CD4-positive, CD25-positive, alpha-beta regulatory T cell (primary cell): ENCODE measurements around the gene MSRB3. TPM values are rescaled to one million over a fixed set of nuclear protein-coding genes. Genes with fewer than 3 reads are reported as not detected.

Source experiments
- ATAC-seq, 2 donors: fragments of 150-1000 bp; cut with Tn5 transposase; one replicate each; pipeline ENCODE4 v1.10.0; 2021; ENCODE audit warnings: low read depth in 2 of 2, moderate number of reproducible peaks in 2 of 2, moderate library complexity in 1 of 2
- DNase-seq, 3 donors: peaks; one replicate each; pipeline versions ENCODE4 v3.0.0 to v3.0.0-alpha.2; 2012 to 2022; ENCODE audit warnings: mixed read lengths in 1 of 3
- H3K27ac ChIP-seq: one replicate; pipeline ENCODE4 v1.7.0; 2013; ENCODE audit warnings: mild to moderate bottlenecking, low read length; ENCODE audit not compliant: insufficient read depth, poor library complexity, severe bottlenecking
- H3K27me3 ChIP-seq: one replicate; pipeline ENCODE4 v1.7.0; 2013; ENCODE audit warnings: low read length; ENCODE audit not compliant: control insufficient read depth, insufficient read depth
- H3K36me3 ChIP-seq: one replicate; pipeline ENCODE4 v1.7.0; 2013; ENCODE audit warnings: mild to moderate bottlenecking, low read length, moderate library complexity; ENCODE audit not compliant: control insufficient read depth, insufficient read depth
- H3K4me1 ChIP-seq: 2 replicates; pipeline ENCODE4 v1.7.0; 2013; ENCODE audit warnings: mild to moderate bottlenecking, low read length; ENCODE audit not compliant: insufficient read depth, control insufficient read depth, poor library complexity, severe bottlenecking
- H3K4me3 ChIP-seq: one replicate; pipeline ENCODE4 v1.7.0; 2013; ENCODE audit warnings: low read depth, mild to moderate bottlenecking, low read length, moderate library complexity
- H3K9me3 ChIP-seq, 2 experiments: 1 replicate in 1 of 2; 2 replicates in 1 of 2; pipeline ENCODE4 v1.7.0; 2013; ENCODE audit warnings: low read length in 2 of 2, mild to moderate bottlenecking in 1 of 2, moderate library complexity in 1 of 2; ENCODE audit not compliant: control insufficient read depth in 2 of 2
- H3K27ac Mint-ChIP-seq, 3 donors: one replicate each; pipeline ENCODE4 v1.8.0; 2020 to 2022; ENCODE audit warnings: mild to moderate bottlenecking in 3 of 3, mixed read lengths in 3 of 3, moderate library complexity in 2 of 3
- H3K27me3 Mint-ChIP-seq: one replicate; pipeline ENCODE4 v1.8.0; 2022; ENCODE audit warnings: mild to moderate bottlenecking, mixed read lengths
- H3K36me3 Mint-ChIP-seq: one replicate; pipeline ENCODE4 v1.8.0; 2020; ENCODE audit warnings: mixed read lengths
- H3K4me1 Mint-ChIP-seq, 4 donors: one replicate each; pipeline ENCODE4 v1.8.0; 2020 to 2022; ENCODE audit warnings: mixed read lengths in 4 of 4, mild to moderate bottlenecking in 1 of 4
- H3K4me3 Mint-ChIP-seq, 4 donors: one replicate each; pipeline ENCODE4 v1.8.0; 2020 to 2022; ENCODE audit warnings: mild to moderate bottlenecking in 4 of 4, mixed read lengths in 4 of 4, moderate library complexity in 3 of 4
- H3K9me3 Mint-ChIP-seq, 7 donors: one replicate each; pipeline ENCODE4 v1.8.0; 2020 to 2022; ENCODE audit warnings: mixed read lengths in 7 of 7, mild to moderate bottlenecking in 3 of 7, moderate library complexity in 2 of 7
- polyA plus RNA-seq, 4 donors: library from polyadenylated mRNA; unstranded; fragments of 300-500 nt; fragmentation: Illumina TruSeq; gene quantifications; one replicate each; pipeline ENCODE4 v1.2.3, GENCODE V29; 2021
- total RNA-seq: library from RNA; stranded (reverse); gene quantifications from one replicate; pipeline ENCODE4 v1.2.3, GENCODE V29; 2022

MSRB3 gene
- total and polyA plus RNA-seq, 5 donors from 2014 or later = 1.8 TPM; not detected in 4

DNA sequence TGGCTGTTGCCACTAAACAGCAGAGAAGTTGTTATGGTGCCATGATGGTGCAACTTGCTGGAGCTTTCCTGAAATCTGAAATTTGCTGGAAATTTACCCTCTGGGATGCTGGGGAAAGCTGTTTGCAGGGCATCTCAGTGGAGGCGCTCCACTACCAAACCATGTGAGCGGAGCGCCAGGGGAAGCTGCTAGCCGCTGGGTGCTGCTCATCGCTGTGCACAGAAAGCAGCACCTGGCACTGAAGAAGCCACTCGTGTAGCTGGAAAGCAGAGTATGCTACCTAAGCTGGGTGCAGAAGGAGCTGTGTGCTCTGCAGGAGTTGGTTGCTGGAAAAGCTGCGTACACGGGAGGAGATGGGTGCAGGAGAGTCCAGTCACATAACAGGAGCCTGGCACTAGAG is 53.0 kb downstream of the MSRB3 start:
- H3K9me3 Mint-ChIP-seq = peaks cover 0 to 1% (median 0%) of the 10 kb centered on the region in 7 donors
- H3K27ac ChIP-seq = no peak overlapping the region

DNA sequence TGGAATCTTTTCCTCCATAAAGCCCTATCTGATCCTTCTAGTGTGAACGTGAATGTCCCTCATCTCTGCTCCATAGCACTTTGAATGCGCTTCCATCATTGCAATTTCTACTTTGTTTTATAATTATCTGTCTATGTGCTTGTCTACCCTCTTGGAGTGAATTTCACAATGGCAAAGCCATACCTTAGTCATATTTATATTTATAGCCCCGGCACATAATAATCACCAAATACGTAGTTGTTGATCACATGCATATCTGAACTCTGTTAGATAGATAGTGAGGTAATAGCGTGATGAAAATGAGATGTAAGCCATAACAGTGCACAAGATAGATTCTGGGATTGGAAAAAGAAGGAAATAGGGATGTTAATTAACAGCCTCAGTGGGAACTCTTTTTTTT is 55.2 kb downstream of the MSRB3 start:
- Histone ChIP-seq H3K27ac (no peak overlapping the region), H3K4me1 (no peaks in the 10 kb centered on the region), H3K36me3 (no peaks in the 10 kb centered on the region), H3K4me3 (no peak overlapping the region), H3K9me3 (no peaks in the 10 kb centered on the region), H3K27me3 (no peaks in the 10 kb centered on the region)
- H3K27me3 Mint-ChIP-seq = no peaks in the 10 kb centered on the region
- no peaks in the 10 kb centered on the region for H3K36me3 Mint-ChIP-seq
- H3K9me3 Mint-ChIP-seq = peaks cover 0 to 1% (median 0%) of the 10 kb centered on the region in 7 donors
- H3K4me1 Mint-ChIP-seq = no peaks in the 10 kb centered on the region
- H3K27ac Mint-ChIP-seq = no peak overlapping the region
- no peak for ATAC-seq
- no peak for DNase-seq
- no peak overlapping the region for H3K4me3 Mint-ChIP-seq

More for the DNA sequence above, 53.0 kb downstream of the MSRB3 start:
- Histone ChIP-seq H3K4me1 (no peaks in the 10 kb centered on the region), H3K36me3 (no peaks in the 10 kb centered on the region), H3K27me3 (no peaks in the 10 kb centered on the region), H3K9me3 (no peaks in the 10 kb centered on the region), H3K4me3 (no peak overlapping the region)
- Mint-ChIP-seq H3K36me3 (no peaks in the 10 kb centered on the region), H3K27ac (no peak overlapping the region), H3K27me3 (no peaks in the 10 kb centered on the region), H3K4me1 (no peaks in the 10 kb centered on the region), H3K4me3 (no peak overlapping the region)
- ATAC-seq (no peak), DNase-seq (no peak)

GRCh38 chr12:65334521-65334920 is 56.0 kb downstream of the MSRB3 start:
- H3K4me3 Mint-ChIP-seq = no peak overlapping the region
- peaks cover 0 to 1% (median 0%) of the 10 kb centered on the region in 7 donors for H3K9me3 Mint-ChIP-seq
- H3K27ac ChIP-seq = no peak overlapping the region
- no peaks in the 10 kb centered on the region for H3K27me3 Mint-ChIP-seq
- no peaks in the 10 kb centered on the region for H3K36me3 Mint-ChIP-seq
- ATAC-seq = no peak
- DNase-seq = no peak
- no peaks in the 10 kb centered on the region for H3K36me3 ChIP-seq
- H3K4me1 Mint-ChIP-seq = no peaks in the 10 kb centered on the region
- H3K4me3 ChIP-seq = no peak overlapping the region
- no peaks in the 10 kb centered on the region for H3K27me3 ChIP-seq
- H3K27ac Mint-ChIP-seq = no peak overlapping the region
- no peaks in the 10 kb centered on the region for H3K9me3 ChIP-seq
- no peaks in the 10 kb centered on the region for H3K4me1 ChIP-seq

DNA sequence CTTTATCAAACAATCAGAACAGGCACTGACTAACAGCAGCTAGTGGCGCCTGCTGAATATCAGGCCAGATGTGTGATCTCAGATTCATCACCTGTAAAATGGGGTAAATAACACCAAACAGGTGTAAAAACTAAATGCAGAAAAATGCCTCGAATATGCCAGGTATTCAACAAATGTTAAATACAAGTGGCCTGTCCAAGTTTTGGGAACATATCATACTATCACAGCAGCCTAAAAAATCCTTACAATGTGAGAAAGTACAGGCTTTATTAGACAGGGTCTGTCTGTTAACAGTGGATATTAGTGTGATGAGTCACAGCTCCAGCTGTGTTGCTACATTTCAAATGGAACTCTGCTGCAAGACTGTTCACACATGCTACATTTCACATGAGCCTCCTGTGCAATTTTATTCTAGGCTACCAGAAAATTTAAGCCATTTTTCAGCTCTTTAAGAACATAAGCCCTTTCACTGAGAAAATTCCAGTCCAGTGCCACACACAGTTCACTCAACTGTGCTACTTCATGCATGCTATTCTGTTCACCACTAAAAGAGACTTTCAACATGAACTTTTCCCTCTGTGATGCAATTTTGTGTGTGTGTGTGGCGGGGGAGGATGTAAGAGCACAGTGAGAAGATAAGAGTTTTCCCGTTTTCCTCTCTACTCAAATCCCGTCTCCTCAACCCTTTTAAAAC is 56.7 kb downstream of the MSRB3 start:
- H3K4me1 Mint-ChIP-seq = no peaks in the 10 kb centered on the region
- no peak overlapping the region for H3K4me3 ChIP-seq
- H3K36me3 Mint-ChIP-seq = no peaks in the 10 kb centered on the region
- no peaks in the 10 kb centered on the region for H3K27me3 ChIP-seq
- no peaks in the 10 kb centered on the region for H3K9me3 ChIP-seq
- DNase-seq (no peak), ATAC-seq (no peak)
- H3K36me3 ChIP-seq = no peaks in the 10 kb centered on the region
- peaks cover 0 to 1% (median 0%) of the 10 kb centered on the region in 7 donors for H3K9me3 Mint-ChIP-seq
- H3K27ac ChIP-seq = no peak overlapping the region
- H3K4me1 ChIP-seq = no peaks in the 10 kb centered on the region
- H3K27me3 Mint-ChIP-seq = peaks cover 3% of the 10 kb centered on the region
- H3K4me3 Mint-ChIP-seq = no peak overlapping the region
- H3K27ac Mint-ChIP-seq = no peak overlapping the region

DNA sequence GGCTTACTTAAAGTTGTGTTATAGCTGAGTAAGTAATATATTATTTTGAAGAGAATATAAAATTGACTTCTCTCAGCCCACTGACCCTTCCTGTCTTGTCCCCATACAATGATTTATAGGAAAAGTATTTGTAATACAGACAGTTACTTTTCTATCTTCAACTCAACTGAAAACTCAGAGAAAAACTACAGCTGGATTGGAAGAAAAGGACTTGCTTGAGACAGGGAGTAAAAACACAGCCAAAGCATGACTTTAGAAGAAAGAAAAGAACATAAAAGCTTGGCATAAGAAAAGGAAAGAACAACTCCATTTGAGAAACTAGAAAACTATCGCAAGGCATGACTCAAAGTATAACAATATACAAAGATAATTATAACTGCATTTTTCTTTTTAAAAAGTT is 57.5 kb downstream of the MSRB3 start:
- Mint-ChIP-seq H3K36me3 (no peaks in the 10 kb centered on the region), H3K4me1 (no peaks in the 10 kb centered on the region), H3K9me3 (peaks cover 0 to 1% (median 0%) of the 10 kb centered on the region in 7 donors), H3K27ac (no peak overlapping the region), H3K27me3 (peaks cover 5% of the 10 kb centered on the region), H3K4me3 (no peak overlapping the region)
- no peaks in the 10 kb centered on the region for H3K9me3 ChIP-seq
- no peak overlapping the region for H3K4me3 ChIP-seq
- H3K27ac ChIP-seq = no peak overlapping the region
- no peaks in the 10 kb centered on the region for H3K36me3 ChIP-seq
- ATAC-seq (no peak), DNase-seq (no peak)
- H3K27me3 ChIP-seq = no peaks in the 10 kb centered on the region
- no peaks in the 10 kb centered on the region for H3K4me1 ChIP-seq

- no peak overlapping the region for H3K4me3 Mint-ChIP-seq
- H3K4me1 ChIP-seq = no peaks in the 10 kb centered on the region
- H3K27ac Mint-ChIP-seq = no peak overlapping the region
- DNase-seq (no peak), ATAC-seq (no peak)
- no peaks in the 10 kb centered on the region for H3K9me3 Mint-ChIP-seq
- H3K4me3 ChIP-seq = no peak overlapping the region
- no peak overlapping the region for H3K27ac ChIP-seq
- no peaks in the 10 kb centered on the region for H3K4me1 Mint-ChIP-seq
- H3K27me3 ChIP-seq = no peaks in the 10 kb centered on the region
- H3K27me3 Mint-ChIP-seq = peaks cover 5% of the 10 kb centered on the region
- no peaks in the 10 kb centered on the region for H3K36me3 ChIP-seq
- no peaks in the 10 kb centered on the region for H3K9me3 ChIP-seq
- no peaks in the 10 kb centered on the region for H3K36me3 Mint-ChIP-seq
These were observed 60.7 kb downstream of the MSRB3 start for GRCh38 chr12:65339161-65339560.

GRCh38 chr12:65343230-65343629 is 64.7 kb downstream of the MSRB3 start:
- ATAC-seq (no peak), DNase-seq (no peak)
- Mint-ChIP-seq H3K36me3 (no peaks in the 10 kb centered on the region), H3K9me3 (peaks cover 0 to 2% (median 0%) of the 10 kb centered on the region in 7 donors), H3K27ac (no peak overlapping the region), H3K4me1 (no peaks in the 10 kb centered on the region), H3K4me3 (no peak overlapping the region), H3K27me3 (peaks cover 5% of the 10 kb centered on the region)
- H3K9me3 ChIP-seq = no peaks in the 10 kb centered on the region
- H3K27me3 ChIP-seq = no peaks in the 10 kb centered on the region
- no peak overlapping the region for H3K4me3 ChIP-seq
- H3K27ac ChIP-seq = no peak overlapping the region
- no peaks in the 10 kb centered on the region for H3K36me3 ChIP-seq
- no peaks in the 10 kb centered on the region for H3K4me1 ChIP-seq

DNA sequence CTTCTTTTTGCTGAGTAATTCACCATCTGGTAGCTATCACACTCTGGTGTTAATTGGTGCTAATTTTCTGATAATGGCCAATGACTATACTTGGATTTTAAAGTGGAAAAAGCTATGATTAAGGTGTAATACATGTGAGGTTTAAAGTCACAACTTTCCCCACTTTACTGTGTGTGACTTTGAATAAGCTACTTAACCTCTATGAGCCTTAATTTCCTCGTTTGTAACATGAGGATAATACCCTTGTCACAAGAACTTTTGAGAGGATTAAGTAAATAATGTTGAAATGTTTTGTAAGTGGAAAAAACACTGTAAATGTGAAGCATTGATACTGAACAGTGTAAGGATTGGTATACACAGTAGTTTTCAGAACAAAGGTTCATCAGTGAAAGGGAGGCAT is 65.3 kb downstream of the MSRB3 start:
- no peak overlapping the region for H3K4me3 Mint-ChIP-seq
- H3K36me3 Mint-ChIP-seq = no peaks in the 10 kb centered on the region
- H3K27me3 ChIP-seq = no peaks in the 10 kb centered on the region
- ATAC-seq = no peak
- DNase-seq = no peak
- H3K27me3 Mint-ChIP-seq = peaks cover 5% of the 10 kb centered on the region
- peaks cover 0 to 3% (median 0%) of the 10 kb centered on the region in 7 donors for H3K9me3 Mint-ChIP-seq
- H3K4me3 ChIP-seq = no peak overlapping the region
- H3K27ac Mint-ChIP-seq = no peak overlapping the region
- H3K36me3 ChIP-seq = no peaks in the 10 kb centered on the region
- H3K4me1 ChIP-seq = no peaks in the 10 kb centered on the region
- no peaks in the 10 kb centered on the region for H3K4me1 Mint-ChIP-seq
- H3K27ac ChIP-seq = no peak overlapping the region
- H3K9me3 ChIP-seq = no peaks in the 10 kb centered on the region
